Kidney (tissue), 14 donors: ENCODE measurements around the gene FNBP1. TPM values are rescaled to one million over a fixed set of nuclear protein-coding genes. Genes with fewer than 3 reads are reported as not detected.

Source experiments
- DNase-seq, 5 donors: peaks; one replicate each; pipeline ENCODE4 v3.0.0-alpha.2; 2013 to 2020
- FAIRE-seq: peaks from 2 replicates; lab custom pipeline; 2012; peaks lifted over from hg19 to GRCh38; lab: Jason Lieb, UNC
- H3K27ac ChIP-seq, 2 donors: one replicate each; pipeline ENCODE4 v1.7.0; 2013; ENCODE audit warnings: low read depth in 2 of 2, low read length in 2 of 2, inconsistent platforms in 1 of 2
- H3K27me3 ChIP-seq: one replicate; pipeline ENCODE4 v1.7.1; 2013; ENCODE audit warnings: low read length, inconsistent platforms; ENCODE audit not compliant: control insufficient read depth, insufficient read depth
- H3K36me3 ChIP-seq, 3 donors: one replicate each; pipeline versions ENCODE4 v1.7.0 to v1.7.1; 2013; ENCODE audit warnings: low read length in 3 of 3, control low read depth in 1 of 3, inconsistent platforms in 1 of 3; ENCODE audit not compliant: insufficient read depth in 3 of 3, control insufficient read depth in 2 of 3
- H3K4me1 ChIP-seq, 3 donors: one replicate each; pipeline versions ENCODE4 v1.7.0 to v1.7.1; 2013; ENCODE audit warnings: low read length in 3 of 3, inconsistent platforms in 1 of 3, low read depth in 1 of 3; ENCODE audit not compliant: control insufficient read depth in 2 of 3, insufficient read depth in 2 of 3
- H3K4me3 ChIP-seq, 3 donors: one replicate each; pipeline versions ENCODE4 v1.7.0 to v1.8.1; 2013; ENCODE audit warnings: low read length in 3 of 3, control low read depth in 1 of 3, inconsistent platforms in 1 of 3
- H3K9ac ChIP-seq, 3 donors: one replicate each; pipeline versions ENCODE4 v1.7.0 to v1.7.1; 2013; ENCODE audit warnings: low read length in 3 of 3, control low read depth in 1 of 3, inconsistent platforms in 1 of 3
- H3K9me3 ChIP-seq, 3 donors: one replicate each; pipeline versions ENCODE4 v1.7.0 to v1.7.1; 2013; ENCODE audit warnings: low read length in 3 of 3, control low read depth in 1 of 3, inconsistent platforms in 1 of 3; ENCODE audit not compliant: control insufficient read depth in 2 of 3, insufficient read depth in 1 of 3
- intact Hi-C: fragments of 100-400 bp; cut with DNase I; formaldehyde crosslinking; loops from one replicate; pipeline ENCODE4 v1.11.1; 2022
- polyA plus RNA-seq: library from polyadenylated mRNA; stranded (reverse); fragments of 350-450 nt; fragmentation: Illumina TruSeq; extraction: RNeasy Lipid Tissue Mini Kit (QIAGEN cat#74804); gene quantifications from one replicate; pipeline ENCODE4 v1.2.3, GENCODE V29; 2014; ENCODE audit warnings: low read depth, low replicate concordance; ENCODE audit not compliant: insufficient read depth
- total RNA-seq: library from RNA; stranded (reverse); fragmentation: NEBNext Ultra II Directional; extraction: Animal tissue kit (Norgen Biotek cat#: 25700); gene quantifications from one replicate; pipeline ENCODE4 v1.2.1, GENCODE V29; 2021
- TF ChIP-seq, protein P1 (sequence below): IDR thresholded peaks from 3 replicates; pipeline ENCODE4 v1.5.1; 2012; ENCODE audit warnings: mild to moderate bottlenecking, moderate library complexity, borderline replicate concordance; ENCODE audit not compliant: insufficient read depth; ENCODE audit errors: extremely low read depth
- donor health status: control.
- donor health status: control.
- donor health status: control.
- donor health status: control.
- donor health status: control.
- donor health status: DM: yes; HTN: yes; CAD: no.
- donor health status: Normal renal cell carcinoma (clear cell type).

FNBP1 gene
- total and polyA plus RNA-seq, 2 donors from 2014 or later, result 9.7 to 51.7 TPM

DNA sequence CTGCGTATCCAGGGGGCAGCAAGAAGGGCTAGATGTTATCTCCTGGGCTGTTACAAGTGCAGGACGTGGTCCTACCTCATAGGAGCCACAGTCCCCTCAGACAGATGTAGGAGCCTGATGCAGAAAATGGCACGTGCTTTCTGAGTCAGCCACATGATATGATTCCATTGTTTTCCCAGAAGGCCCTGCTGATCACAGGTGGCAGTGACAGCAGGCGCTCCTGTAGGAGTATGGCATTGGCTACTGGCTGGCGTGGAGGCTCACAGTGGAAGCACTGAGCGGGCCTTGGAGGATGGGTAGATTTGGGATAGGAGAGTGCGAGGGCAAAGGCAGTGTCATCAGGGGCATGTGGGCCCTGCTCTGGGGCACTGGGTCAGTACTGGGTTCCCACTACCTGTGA is 185.8 kb downstream of the FNBP1 start:
- intact Hi-C loops, result no loop called here
- TF ChIP-seq, protein P1, sequence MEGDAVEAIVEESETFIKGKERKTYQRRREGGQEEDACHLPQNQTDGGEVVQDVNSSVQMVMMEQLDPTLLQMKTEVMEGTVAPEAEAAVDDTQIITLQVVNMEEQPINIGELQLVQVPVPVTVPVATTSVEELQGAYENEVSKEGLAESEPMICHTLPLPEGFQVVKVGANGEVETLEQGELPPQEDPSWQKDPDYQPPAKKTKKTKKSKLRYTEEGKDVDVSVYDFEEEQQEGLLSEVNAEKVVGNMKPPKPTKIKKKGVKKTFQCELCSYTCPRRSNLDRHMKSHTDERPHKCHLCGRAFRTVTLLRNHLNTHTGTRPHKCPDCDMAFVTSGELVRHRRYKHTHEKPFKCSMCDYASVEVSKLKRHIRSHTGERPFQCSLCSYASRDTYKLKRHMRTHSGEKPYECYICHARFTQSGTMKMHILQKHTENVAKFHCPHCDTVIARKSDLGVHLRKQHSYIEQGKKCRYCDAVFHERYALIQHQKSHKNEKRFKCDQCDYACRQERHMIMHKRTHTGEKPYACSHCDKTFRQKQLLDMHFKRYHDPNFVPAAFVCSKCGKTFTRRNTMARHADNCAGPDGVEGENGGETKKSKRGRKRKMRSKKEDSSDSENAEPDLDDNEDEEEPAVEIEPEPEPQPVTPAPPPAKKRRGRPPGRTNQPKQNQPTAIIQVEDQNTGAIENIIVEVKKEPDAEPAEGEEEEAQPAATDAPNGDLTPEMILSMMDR, result no peak
- peak in 1 of 5 donors; percentile 27 for DNase-seq
- no peak overlapping the region for H3K9ac ChIP-seq
- no peaks in the 10 kb centered on the region for H3K4me1 ChIP-seq
- no peak overlapping the region for H3K4me3 ChIP-seq
- H3K36me3 ChIP-seq, result peaks cover 8 to 62% (median 26%) of the 10 kb centered on the region in 3 donors
- H3K27me3 ChIP-seq, result no peaks in the 10 kb centered on the region
- no peaks in the 10 kb centered on the region for H3K9me3 ChIP-seq
- FAIRE-seq, result no peak
- no peak overlapping the region for H3K27ac ChIP-seq

DNA sequence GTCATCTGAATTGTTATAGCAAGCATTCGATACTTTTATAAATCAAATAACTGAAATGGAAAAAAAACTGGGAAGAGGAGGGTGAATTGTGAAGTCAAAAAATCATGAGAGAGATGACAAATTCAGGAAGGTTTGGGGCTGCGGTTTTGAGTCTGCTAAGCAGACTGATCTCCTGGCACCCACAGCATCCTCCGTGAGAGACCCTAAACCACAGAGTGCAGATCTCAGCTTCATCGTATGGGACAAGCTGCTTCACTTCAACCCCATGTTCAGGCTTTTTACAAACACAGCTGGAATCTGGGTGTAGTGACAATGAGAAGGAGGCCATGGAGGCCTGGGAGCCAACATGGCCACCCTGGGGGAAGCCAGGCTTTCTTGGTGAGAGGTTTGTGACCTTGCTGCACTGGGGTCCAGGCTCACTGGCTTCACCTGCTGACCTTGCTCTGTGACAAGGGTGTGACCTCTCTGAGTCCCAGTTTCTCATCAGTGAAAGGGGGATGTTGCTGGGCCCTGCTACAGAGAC is 188.3 kb downstream of the FNBP1 start:
- Histone ChIP-seq H3K4me1 (peaks cover 0 to 7% (median 2%) of the 10 kb centered on the region in 3 donors), H3K9me3 (no peaks in the 10 kb centered on the region), H3K36me3 (peaks cover 11 to 50% (median 31%) of the 10 kb centered on the region in 3 donors), H3K27me3 (no peaks in the 10 kb centered on the region), H3K9ac (no peak overlapping the region), H3K4me3 (no peak overlapping the region), H3K27ac (no peak overlapping the region)
- FAIRE-seq (no peak), DNase-seq (no peak)
- intact Hi-C loops, result no loop called here
- TF ChIP-seq, protein P1, result no peak

DNA sequence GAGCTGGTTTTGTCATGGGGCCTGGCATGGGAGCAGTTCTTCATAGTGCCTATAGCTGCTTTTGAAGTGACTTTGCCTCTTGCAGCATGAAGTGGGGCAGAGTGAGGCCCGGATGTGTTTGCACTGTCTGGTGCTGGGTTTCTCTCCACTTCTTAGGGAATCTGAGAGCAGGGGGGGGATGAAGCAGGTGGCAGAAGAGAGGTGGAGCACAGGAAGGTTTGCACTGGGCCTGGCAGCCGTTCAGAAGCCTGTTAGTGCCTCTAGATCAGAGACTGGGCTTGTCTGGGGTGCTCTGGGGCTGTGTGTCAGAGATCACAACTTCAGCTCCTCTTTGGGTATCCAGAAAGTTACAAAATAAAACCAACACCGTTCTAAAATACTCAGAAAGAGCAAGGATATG is 189.4 kb downstream of the FNBP1 start:
- Histone ChIP-seq H3K4me1 (peaks cover 0 to 7% (median 2%) of the 10 kb centered on the region in 3 donors), H3K36me3 (peaks cover 8 to 46% (median 30%) of the 10 kb centered on the region in 3 donors), H3K27me3 (no peaks in the 10 kb centered on the region), H3K27ac (no peak overlapping the region), H3K4me3 (no peak overlapping the region), H3K9ac (no peak overlapping the region), H3K9me3 (no peaks in the 10 kb centered on the region)
- DNase-seq (no peak), FAIRE-seq (no peak)
- intact Hi-C loops, result no loop called here
- TF ChIP-seq, protein P1, result no peak

DNA sequence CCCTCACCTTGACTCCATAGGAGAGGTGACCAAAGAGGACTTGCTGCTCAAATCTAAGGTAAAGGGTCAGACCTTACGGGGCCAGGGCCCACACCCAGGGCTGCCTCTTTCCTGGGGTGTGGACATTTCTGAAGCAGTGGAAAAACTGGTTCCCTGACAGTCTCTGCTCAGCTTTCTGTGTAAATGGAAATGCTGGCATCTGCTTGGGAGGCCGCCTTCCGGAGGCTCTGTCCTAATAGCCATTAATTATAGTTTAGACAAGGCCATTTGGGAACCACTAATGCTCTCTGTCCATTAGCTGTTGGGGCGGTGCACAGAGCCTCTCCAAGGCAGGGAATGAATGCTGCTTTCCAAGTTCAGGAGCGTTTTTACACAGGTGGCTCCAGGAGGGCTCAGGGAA is 190.4 kb downstream of the FNBP1 start:
- H3K4me1 ChIP-seq, result peaks cover 0 to 7% (median 2%) of the 10 kb centered on the region in 3 donors
- no peak overlapping the region for H3K27ac ChIP-seq
- no peaks in the 10 kb centered on the region for H3K27me3 ChIP-seq
- peaks cover 7 to 37% (median 25%) of the 10 kb centered on the region in 3 donors for H3K36me3 ChIP-seq
- TF ChIP-seq, protein P1, result no peak
- no peaks in the 10 kb centered on the region for H3K9me3 ChIP-seq
- intact Hi-C loops, result no loop called here
- H3K4me3 ChIP-seq, result no peak overlapping the region
- no peak overlapping the region for H3K9ac ChIP-seq
- DNase-seq, result peak in 1 of 5 donors; percentile 3
- no peak for FAIRE-seq
